ENCODE measurements around the gene ABCC6.

The ABCC6 gene

DNA sequence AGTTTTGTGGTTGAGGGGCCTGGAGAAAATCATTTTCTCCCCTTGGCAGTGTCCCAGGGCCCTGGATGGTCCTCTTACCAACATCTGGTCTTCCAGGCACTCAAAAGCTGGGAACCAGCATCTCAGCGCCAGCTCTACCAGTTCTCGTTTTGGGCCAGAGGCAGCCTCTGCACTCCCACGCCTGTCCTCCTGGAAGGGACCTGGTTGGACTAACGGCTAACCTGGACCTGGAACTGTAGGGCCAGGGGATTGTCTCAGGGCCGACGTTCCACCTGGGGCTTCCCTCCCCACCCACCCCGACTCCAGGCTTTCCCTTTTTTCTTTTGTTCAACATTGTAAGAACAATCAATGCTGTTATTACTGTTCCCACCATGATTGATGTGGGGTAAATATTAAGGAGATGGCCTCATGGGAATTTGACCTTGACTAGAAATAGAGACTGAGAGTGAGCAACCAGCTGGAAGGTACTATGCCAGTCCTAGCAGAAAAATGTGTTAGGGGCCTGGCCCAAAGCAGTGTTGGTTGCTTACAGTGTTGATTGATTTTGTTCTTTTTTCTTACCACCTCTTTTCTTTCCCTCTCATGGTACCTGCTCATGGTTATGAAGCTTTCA is 81.4 kb downstream of the ABCC6 start:
- no peak for DNase-seq (ENCODE audit: low read depth)

DNA sequence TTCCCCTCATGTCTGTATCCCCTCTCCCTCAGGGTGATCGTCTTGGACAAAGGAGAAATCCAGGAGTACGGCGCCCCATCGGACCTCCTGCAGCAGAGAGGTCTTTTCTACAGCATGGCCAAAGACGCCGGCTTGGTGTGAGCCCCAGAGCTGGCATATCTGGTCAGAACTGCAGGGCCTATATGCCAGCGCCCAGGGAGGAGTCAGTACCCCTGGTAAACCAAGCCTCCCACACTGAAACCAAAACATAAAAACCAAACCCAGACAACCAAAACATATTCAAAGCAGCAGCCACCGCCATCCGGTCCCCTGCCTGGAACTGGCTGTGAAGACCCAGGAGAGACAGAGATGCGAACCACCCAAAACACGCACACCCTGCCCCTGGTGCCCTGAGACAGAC is 82.2 kb downstream of the ABCC6 start:
- no peak for DNase-seq (ENCODE audit: low read depth)

- DNase-seq (ENCODE audit: low read depth): no peak
Measured at GRCh38 chr16:16140537-16140936, 82.8 kb downstream of the ABCC6 start.

DNA sequence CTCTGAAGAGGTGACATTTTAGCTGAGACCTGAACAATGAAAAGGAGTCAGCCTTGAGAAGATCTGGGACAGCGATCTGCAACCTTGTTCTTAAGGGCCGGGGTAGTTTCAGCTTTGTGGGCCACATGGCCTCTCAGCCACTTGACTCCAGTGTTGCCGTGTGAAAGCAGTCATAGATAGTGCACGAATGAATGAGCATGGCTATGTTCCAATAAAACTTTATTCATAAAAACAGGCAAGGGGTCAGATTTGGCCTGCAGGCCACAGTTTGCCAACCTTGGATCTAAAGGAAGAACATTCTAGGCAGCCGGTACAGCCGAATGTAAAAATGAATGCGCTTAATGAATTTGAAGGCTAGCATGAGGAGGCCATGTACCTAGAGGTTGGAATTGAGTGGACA is 83.5 kb downstream of the ABCC6 start:
- DNase-seq (ENCODE audit: low read depth): no peak

DNA sequence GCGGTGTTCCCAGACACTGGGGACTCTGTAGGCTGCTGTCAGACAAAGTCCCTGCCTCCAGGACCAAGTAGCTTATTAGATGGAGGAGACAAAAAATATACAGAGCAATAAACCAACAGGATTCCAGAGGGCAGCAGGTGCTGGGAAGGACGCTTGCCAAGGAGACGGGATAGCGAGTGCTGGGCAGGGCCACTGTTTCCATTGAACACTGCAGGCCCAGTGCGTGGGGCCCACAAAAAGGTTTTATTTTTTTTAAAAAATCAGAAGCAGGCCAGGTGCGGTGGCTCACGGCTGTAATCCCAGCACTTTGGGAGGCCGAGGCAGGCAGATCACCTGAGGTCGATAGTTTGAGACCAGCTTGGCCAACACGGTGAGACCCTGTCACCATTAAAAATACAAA is 84.2 kb downstream of the ABCC6 start:
- DNase-seq (ENCODE audit: low read depth): no peak

- no peak for DNase-seq (ENCODE audit: low read depth)
Measured at GRCh38 chr16:16138034-16138635, 85.2 kb downstream of the ABCC6 start.

DNA sequence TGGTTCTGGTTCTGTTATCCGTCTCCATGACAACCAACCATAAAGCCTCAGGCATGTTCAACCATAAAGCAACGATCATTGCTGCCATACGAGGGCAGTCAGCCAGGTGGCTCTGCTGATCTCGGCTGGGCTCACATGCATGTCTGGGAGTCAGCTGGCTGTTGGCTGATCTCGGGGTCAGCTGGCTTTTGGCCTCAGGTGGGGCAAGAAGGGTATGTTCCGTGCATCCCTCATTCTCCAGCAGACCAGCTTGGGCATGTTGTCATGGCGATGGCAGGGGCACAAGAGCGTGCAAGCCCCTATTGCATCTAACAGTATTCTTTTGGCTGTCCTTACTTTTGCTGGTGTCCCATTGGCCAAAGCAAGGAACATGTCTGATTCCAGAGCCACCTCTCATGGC is 86.2 kb downstream of the ABCC6 start:
- no peak for DNase-seq (ENCODE audit: low read depth)

DNA sequence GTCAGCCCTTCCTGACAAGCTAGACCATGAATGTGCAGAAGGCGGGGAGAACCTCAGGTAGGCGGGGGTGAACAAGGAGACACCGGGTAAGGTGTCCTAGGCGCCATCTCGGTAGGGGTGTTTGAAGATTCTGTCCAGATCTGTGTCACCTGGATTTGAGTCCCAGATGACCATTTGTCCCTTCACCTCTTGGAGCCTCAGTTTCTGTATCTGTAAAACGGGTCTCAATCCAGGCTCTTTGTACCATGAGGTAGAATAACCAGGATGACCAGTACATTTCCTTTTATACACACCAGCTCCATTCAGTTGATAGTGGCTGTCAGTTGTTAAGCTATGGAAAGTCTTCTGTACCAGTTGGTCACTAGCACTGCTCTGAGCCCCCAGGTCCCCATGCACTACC is 86.7 kb downstream of the ABCC6 start:
- no peak for DNase-seq (ENCODE audit: low read depth)

DNA sequence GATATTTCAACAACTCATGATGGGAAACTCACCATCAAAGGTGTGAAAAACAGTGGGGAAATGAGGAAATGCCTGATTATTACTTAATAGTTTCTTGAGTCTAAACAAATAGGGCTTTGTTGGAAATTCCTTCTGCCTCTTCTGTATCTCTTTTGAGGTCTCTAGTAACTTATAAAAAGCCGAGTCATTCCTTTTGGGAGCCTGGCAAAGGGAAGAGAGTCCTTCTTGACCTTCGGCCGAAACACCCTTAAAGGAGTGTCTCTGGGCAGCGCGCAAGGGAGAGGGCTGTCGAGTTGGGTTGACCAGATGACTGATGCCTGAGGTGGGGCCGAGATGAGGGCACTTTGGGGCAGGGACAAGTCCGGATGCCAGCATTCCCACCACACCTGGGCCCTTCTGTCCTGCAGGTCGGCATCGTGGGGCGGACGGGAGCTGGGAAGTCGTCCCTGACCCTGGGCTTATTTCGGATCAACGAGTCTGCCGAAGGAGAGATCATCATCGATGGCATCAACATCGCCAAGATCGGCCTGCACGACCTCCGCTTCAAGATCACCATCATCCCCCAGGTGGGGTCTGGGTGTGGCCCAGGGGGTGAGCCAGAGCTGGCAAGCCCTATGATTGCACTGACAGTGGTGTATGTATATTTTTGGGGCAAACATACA is 89.2 kb downstream of the ABCC6 start:
- no peak for DNase-seq (ENCODE audit: low read depth)

DNA sequence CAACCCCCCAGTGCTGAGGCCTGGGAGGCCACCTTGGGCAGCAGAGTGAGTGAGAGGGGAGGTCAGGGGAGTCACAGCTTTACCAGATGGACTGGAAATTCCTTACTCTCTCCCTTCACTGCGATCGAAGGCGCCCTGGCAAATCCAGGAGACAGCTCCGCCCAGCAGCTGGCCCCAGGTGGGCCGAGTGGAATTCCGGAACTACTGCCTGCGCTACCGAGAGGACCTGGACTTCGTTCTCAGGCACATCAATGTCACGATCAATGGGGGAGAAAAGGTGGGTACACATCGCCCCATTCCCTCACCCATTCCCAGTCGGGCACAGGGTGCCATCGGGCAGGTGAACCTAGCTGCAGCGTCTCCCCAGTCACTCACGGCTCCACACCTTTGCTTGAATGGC is 91.6 kb downstream of the ABCC6 start:
- no peak for DNase-seq (ENCODE audit: low read depth)

GRCh38 chr16:16131204-16131603 is 92.1 kb downstream of the ABCC6 start:
- no peak for DNase-seq (ENCODE audit: low read depth)

DNA sequence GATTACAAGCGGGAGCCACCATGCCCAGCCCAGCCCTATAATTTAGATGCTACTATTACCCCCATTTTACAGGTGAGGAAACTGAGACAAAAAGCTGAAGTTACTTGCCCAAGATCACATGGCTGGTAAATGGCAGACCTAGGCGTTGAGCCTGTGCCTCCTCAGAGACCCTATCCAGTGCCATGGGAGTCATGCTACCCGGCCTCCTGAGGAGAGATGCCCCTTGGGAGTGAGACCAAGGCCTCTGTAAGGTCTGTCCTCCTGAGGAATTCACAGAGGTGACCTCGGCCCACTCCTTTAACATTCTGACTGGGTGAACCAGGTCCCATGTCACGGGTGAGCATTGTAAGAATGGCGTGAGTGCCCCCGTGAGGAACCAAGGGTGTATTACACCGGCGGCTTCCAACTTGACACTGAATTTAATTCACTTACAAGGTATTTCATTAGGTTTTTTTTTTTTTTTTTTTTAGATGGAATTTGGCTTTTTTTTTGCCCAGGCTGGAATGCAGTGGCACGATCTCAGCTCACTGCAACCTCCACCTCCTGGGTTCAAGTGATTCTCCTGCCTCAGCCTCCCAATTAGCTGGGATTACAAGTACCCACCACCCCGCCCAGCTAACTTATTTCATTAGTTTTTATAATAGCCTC is 95.7 kb downstream of the ABCC6 start:
- peak; percentile 42 for DNase-seq (ENCODE audit: low read depth)

DNA sequence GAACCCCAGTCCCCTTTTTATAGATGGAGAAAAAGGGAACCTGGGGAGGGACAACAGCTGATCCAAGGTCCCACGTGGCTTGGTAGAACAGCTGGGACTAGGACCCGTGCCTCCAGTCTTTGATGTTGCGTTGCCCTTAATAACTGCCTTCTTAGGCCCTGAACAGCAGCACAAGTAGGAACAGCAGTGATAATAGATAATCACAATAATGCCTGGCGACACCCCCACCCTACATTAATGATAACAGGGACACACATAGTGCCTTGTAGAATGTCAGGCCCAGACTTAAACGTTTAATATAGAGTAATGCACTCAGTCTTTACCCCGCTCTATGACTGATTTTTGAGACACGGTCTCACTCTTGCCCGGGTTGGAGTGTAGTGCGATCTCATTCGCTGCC is 96.4 kb downstream of the ABCC6 start:
- no peak for DNase-seq (ENCODE audit: low read depth)

- DNase-seq (ENCODE audit: low read depth): no peak
Measured at GRCh38 chr16:16124974-16125373, 98.3 kb downstream of the ABCC6 start.

- DNase-seq (ENCODE audit: low read depth): no peak
Measured at GRCh38 chr16:16124438-16124837, 98.9 kb downstream of the ABCC6 start.

DNA sequence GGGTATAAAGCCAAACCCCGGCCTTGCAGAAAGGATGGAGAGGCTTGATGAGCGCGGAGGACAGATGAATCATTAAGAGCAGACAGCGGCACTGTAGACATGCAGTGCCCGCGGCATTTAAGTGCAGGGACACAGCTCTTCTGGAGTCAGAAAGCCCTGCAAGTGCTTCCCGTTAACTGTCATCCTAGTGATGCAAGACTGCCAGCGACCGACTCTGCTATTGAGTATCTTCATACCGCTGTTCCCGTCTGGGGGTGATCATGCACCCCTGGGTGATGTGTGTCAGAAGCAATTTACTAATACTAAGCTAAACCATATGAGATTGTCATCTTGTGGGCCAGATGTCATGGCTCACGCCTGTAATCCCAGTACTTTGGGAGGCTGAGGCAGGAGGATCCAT is 101.0 kb downstream of the ABCC6 start:
- no peak for DNase-seq (ENCODE audit: low read depth)

GRCh38 chr16:16121185-16121727 is 102.0 kb downstream of the ABCC6 start:
- no peak for DNase-seq (ENCODE audit: low read depth)

DNA sequence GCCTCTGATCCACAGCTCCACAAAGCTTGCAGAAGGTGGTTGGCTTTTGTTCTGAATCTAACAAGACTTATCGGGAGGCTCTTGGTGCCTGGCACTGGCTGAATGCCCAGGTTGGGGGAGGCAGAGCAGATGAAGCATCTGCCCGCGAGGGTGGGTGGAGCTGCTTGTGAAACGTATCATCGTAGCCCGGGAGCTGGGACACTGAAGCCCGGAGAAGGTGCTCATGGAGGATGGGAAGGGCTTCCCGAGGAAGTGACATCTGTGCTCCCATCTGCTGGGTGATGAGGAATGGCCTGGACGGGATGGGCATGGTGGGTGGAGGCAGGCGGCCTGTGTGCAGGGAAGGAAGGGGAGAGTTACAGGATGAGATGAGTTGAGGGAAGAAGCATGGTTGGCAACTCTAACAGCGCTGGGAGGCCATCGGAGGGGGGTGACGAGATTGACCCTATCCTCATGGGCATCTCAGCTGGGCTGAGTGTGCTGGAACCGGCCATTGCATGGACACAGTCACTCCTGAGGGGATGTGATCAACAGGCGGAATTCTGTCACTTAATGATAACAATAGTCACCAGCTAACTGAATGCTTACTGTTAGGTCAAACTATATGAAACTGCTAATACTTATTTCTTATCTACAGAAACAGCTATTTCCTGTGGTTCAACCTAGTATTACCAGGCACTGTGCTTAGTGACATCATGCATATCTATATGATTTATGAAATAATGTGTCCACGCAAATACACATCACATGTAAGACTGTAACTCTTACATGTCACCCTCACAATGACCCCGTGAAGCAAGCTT is 102.7 kb downstream of the ABCC6 start:
- DNase-seq (ENCODE audit: low read depth): no peak

DNA sequence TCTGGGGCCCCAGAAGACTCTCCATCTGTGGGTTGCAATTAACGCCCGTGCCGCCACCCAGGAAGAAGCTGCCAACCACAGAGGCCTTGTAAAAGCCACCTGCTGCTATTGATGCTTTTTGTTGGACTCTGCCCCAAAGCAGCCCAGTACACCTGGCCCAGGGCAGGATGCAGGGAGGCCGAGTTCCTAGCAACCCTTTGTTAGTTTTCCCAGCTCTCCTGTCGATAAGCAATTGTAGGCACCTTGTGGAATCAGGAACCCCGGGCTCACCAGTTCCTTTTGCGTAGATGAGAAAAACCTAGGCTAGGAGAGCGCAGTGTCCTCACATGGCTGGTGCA is 103.3 kb downstream of the ABCC6 start:
- no peak for DNase-seq (ENCODE audit: low read depth)

GRCh38 chr16:16118337-16118736 is 105.0 kb downstream of the ABCC6 start:
- no peak for DNase-seq (ENCODE audit: low read depth)

GRCh38 chr16:16116841-16117240 is 106.5 kb downstream of the ABCC6 start:
- no peak for DNase-seq (ENCODE audit: low read depth)

- DNase-seq (ENCODE audit: low read depth): no peak
Measured at GRCh38 chr16:16113076-16113475, 110.2 kb downstream of the ABCC6 start.
